ENCODE results near the gene ETS2.
"Not testable (repeated sequence)": the region's sequence is repeated elsewhere in the genome, so short reads cannot be mapped to it uniquely, and the experiment has no call there.

The ETS2 gene

DNA sequence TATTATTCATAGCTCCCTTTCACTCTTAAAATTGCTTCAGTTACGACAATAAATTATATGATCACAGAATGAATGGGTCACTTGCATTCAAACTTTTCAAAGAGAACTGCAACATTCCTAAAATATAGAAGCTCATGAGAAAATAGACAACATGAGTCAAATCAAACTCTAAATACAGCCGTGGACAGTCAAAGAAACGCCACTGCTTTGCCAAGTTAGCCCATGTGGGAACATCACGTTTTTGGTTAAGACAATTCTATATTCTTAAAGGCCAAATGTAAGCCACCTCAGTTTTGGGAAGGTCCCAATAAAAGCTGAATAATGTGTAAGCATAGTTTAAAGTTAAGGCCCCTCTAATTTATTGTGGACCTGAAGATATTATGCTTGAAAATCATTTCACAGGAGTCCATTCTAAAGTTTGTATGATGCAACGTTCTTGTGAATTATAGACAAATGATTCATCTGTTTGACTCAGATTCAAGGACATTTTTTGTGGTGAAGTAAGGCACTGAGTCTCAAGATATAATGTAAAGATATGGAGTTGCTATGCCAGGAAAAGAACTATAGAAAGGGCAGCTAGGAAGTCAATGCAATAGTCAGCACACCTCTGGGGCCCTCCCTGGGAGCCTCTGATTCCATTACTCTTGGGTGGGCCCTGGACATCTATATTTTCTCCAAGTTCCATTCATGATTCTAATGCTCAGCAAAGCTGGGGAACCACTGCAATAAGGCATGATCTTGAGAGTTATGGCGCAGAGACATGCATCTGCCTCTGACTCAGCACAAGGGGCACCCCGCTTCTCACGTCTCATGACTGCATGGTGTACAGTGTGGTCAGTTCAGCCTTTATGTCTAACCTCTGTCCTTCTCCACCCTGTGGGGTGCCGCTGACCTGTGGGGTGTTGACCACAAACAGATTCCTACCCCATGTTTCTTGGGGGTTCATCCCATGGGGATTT is 33.9 kb downstream of the ETS2 start:
- DNase-seq: no peak

DNA sequence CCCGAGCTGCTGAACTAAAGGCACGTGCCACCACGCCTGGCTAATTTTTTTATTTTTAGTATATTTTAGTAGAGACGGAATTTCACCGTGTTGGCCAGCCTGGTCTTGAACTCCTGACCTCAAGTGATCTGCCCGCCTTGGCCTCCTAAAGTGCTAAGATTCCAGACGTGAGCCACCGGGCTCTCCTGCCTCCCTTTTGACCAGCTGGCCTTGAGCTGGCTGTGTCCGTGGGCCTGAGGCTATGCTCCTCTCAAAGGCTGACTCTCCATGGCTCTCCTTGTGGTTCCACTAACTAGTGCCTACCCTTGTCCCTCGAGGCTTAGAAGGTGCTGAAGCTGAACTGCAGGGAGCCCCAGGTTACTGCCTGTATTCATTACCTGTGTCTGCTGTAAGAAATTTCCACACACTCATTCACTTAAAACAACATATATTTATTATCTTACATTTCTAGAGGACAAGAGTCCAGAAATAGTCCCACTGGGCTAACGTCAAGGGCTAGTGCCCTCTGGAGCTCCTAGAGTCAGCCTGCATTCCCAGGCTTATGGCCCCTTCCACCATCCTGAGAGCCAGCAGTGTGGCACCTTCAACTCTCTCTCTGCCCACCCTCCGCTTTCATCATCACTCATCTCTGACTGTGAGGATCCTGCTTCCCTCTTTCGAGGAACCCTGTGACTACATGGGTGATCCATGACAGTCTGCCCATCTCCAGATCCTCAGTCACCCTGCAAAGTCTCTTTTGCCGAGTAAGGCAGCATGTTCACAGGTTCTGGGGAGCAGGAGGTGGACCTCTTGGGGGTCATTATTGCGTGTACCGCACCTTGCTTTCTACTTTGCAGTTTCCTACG is 34.9 kb downstream of the ETS2 start:
- no peak for DNase-seq

- no peak for DNase-seq
These were observed 35.7 kb downstream of the ETS2 start for GRCh38 chr21:38841472-38841871.

DNA sequence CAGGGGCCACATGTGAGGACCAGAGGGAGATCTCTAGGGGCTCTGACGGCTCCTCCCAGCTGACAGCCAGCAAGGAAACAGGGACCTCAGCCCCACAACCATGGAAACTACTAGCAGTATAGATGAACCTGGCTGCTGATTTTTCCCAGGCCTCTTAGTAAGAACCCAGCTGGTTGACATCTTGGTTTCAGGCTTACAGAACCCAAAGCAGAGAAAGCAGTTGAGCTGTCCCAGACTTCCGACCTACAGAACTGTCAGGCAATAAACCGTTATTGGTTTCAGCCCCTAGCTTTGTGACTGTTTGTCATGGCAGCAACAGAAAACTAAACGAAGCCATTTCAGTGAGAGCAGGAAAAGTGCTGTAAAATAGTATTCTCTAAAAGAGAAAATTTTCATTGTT is 36.4 kb downstream of the ETS2 start:
- no peak for DNase-seq

DNA sequence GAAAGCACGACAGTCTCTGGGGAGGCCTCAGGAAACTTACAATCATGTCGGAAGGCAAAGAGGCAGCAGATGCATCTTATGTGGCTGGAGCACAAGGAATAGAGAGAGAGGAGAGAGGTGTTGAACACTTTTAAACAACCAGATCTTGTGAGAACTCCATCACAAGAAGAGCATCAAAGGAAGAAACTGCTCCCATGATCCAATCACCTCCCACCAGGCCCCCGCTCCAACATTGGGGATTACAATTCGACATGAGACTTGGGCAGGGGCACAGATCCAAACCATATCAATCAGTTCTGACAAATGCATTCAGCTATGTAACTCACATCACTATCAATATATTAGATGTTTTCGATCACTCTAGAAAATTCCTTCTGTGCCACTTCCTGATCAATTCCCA is 37.6 kb downstream of the ETS2 start:
- DNase-seq: no peak

DNA sequence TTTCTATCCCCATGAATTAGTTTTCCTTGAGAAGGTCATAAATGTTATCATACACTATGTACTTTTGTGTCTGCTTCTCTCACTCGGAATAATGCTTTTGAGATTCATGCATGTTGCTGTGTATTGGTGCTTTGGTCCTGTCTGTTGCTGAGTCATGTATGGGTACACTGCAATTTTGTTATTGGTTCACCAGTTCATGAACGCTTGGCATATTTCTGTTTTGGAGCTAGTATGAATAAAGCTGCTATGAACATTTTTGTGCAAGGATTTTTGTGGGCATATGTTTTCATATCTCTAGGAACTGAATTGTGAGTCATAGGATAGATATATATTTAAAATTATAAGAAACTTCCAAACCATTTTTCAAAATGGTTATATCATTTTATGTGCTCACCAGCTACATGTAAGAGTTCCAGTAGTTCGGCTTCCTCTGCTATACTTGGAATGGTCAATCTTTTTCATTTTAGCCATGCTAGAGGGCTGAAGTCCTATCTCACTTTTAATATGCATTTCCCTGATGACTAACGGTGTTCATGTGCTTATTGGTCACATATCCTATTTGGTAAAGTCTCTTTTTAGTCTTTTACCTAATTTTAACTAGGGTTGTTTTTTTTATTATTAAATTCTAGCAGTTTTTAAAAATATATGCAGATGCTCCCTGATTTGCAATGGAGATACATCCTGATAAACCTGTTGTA is 38.2 kb downstream of the ETS2 start:
- DNase-seq: no peak

GRCh38 chr21:38845374-38845773 is 39.6 kb downstream of the ETS2 start:
- not testable (repeated sequence) for DNase-seq

DNA sequence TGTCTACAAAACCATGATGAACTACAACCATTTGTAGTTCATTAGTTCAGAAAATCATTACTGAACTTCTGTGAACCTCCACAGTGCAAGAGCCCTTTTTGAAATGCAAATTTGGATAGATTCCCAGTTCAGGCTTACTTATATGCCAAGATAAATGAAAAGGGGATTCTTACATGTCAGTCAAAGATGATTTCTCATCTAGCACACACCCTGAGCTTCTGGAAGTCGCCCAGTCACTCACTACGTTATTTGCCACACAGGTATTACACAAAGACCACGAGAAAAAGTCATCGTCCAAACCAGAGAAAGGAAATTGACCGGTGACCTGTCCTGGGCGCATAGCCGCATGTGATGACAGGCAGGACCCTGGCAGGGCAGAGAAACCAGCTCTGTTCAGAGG is 41.8 kb downstream of the ETS2 start:
- no peak for DNase-seq

DNA sequence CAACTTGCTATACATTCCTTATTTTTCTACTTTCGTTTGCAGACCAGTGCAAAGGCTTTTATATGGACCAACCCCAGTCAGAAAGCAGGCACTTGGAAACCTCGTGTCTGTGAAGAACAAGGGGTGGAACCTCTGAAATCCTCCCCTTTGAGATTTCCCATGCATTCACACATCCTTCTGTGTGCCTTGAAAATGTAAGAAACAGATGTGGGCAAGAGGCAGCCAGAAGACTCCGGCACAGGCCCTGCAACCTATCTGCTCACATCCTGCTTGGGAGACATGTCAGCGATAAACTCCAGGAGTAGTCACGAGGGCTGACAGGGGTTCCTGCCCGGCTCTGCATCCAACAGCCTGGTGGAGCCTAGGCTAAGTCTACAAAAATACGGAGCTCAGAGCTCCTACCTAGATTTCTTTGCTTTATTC is 42.5 kb downstream of the ETS2 start:
- DNase-seq: no peak

- DNase-seq: no peak
These were observed 44.0 kb downstream of the ETS2 start for GRCh38 chr21:38849776-38850175.

DNA sequence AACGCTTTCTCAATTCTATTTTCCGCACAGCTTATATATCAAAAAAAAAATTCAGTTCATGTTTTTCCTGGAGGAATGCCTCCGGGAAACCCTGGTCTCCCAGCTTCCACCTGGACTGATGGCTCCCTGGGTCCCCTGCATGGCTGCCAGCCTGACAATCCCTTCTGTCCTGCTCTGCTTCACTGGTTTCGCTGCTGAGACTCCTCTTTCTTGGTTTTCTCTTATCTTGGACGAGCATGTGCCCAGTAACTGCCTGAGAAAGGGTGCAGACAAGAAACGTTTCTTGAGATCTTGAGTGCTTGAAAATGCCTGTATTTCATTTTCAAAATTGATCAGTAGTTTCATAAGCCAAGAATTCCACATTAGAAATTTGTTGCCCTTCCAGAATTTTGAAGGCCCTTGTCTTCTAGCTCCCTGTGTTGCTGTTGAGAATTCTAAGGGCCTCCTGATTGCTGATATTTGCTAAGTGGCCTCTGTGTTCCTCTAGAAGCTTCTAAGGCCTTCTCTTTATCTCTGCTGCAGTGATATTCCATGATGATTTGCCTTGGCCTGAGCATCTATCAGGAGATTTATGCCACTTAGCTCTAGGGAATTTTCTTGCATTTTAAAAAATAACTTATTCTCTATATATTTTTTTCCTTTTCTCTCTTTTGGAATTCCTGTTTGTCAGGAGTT is 44.7 kb downstream of the ETS2 start:
- DNase-seq: no peak

- no peak for DNase-seq
These were observed 45.4 kb downstream of the ETS2 start for GRCh38 chr21:38851101-38851500.

DNA sequence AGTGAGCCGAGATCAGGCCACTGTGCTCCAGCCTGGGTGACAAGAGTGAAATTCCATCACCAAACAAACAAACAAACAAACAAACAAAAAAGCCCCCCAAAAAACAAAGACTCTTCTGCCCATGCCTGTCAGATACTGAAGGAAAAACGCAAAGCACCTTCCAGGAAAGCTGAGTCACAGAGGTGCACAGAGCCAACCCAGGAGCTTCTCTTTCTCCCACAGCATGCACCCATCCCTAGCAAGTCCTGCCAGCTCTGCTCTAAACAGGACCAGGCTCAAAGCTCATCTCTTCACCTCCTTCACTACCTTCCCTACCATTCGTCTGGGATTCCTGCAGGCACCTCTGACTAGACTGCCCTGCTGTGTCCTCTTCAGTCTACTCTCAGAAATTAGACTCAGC is 46.5 kb downstream of the ETS2 start:
- DNase-seq: no peak

- no peak for DNase-seq
These were observed 47.0 kb downstream of the ETS2 start for GRCh38 chr21:38852708-38853107.

GRCh38 chr21:38853421-38853919 is 47.7 kb downstream of the ETS2 start:
- peak; percentile 45 for DNase-seq

GRCh38 chr21:38857152-38857825 is 51.6 kb downstream of the ETS2 start:
- no peak for DNase-seq

DNA sequence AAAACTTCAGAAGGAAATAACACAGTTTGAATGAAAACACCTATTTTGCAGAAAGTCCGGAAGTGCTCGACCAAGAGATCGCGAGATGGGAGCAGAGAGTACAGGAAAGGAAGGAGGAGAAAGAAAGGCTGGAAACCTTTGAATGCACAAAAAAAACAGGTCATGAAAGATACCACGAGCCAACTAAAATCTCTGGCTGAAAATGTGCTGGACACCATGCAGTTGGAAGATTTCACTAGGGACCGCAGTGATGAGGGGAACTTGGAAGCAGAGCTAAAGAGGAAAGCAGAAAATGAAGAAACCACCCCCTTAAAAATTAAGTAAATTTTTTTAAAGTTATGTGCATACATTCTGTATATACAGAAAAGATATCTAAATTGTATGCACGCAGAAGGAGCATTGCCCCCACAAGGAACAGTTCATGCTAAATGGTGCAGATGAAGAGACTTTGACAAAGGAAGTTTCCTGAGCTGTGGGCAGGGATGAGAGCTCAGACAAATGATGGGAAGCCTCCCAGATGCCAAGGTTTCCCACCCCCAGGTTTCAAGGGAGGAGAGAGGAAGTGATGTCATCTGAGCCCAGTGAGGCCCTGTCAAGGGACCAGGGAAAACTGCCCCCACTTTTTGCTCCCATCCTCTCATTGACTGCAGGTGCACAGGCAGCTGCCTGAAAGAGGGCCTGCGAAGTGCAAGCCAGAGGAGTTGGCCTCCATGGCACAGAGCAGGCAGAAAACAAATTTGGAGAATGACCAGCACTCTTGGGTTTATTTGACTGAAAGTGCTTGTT is 52.5 kb downstream of the ETS2 start:
- no peak for DNase-seq

DNA sequence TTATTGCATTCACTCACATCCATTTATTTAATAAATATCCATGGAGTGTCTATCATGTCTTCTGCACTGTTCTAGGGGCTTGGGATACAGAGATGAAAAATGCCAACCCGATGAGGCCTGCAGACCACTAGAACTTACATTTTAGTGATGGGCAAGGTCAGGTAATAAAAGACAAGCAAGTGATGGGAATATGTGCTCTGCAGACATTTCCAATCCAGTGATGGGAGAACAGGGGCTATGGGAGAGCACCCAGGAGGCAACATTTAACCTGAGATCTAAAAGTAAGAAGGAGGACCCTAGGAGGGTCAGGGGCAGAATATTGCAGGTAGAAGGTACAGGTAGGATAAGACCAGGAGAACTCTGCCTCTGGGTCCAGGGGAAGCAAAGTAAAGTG is 53.1 kb downstream of the ETS2 start:
- DNase-seq: no peak

GRCh38 chr21:38859852-38860251 is 54.1 kb downstream of the ETS2 start:
- no peak for DNase-seq

- no peak for DNase-seq
These were observed 55.3 kb downstream of the ETS2 start for GRCh38 chr21:38861056-38861455.
